MM.1S (cell line): ENCODE data around the gene FGF4.

Source experiments
- DNase-seq: peaks from one replicate; pipeline ENCODE4 v3.0.0-alpha.2; 2015
- H2AFZ ChIP-seq: fragments of 300-600 bp; sonication (generic); 2 replicates; pipeline ENCODE4 v1.6.0; 2016; ENCODE audit warnings: antibody characterized with exemption, low read length
- H3F3A ChIP-seq: fragments of 300-600 bp; sonication (generic); 2 replicates; pipeline ENCODE4 v1.6.1; 2016; ENCODE audit warnings: mild to moderate bottlenecking, antibody characterized with exemption, low read length, moderate library complexity, mixed read lengths; ENCODE audit not compliant: insufficient read depth
- H3K27ac ChIP-seq: fragments of 300-600 bp; sonication (generic); 2 replicates; pipeline ENCODE4 v1.5.1; 2016; ENCODE audit warnings: mild to moderate bottlenecking, low read length
- H3K27me3 ChIP-seq: fragments of 300-600 bp; sonication (generic); replicated peaks from 2 replicates; pipeline ENCODE4 v1.6.0; 2016; ENCODE audit warnings: low read length; ENCODE audit not compliant: insufficient read depth
- H3K36me3 ChIP-seq: fragments of 300-600 bp; sonication (generic); replicated peaks from 2 replicates; pipeline ENCODE4 v1.6.1; 2016; ENCODE audit warnings: mild to moderate bottlenecking, low read length, mixed read lengths; ENCODE audit not compliant: insufficient read depth
- H3K4me1 ChIP-seq: fragments of 300-600 bp; sonication (generic); 2 replicates; pipeline ENCODE4 v1.6.1; 2016; ENCODE audit warnings: low read length, mixed read lengths
- H3K4me2 ChIP-seq: fragments of 300-600 bp; sonication (generic); 2 replicates; pipeline ENCODE4 v1.6.0; 2016; ENCODE audit warnings: low read depth, low read length
- H3K4me3 ChIP-seq: fragments of 300-600 bp; sonication (generic); 2 replicates; pipeline ENCODE4 v1.5.1; 2016; ENCODE audit warnings: low read length, mixed read lengths
- H3K79me2 ChIP-seq: fragments of 300-600 bp; sonication (generic); 2 replicates; pipeline ENCODE4 v1.6.1; 2016; ENCODE audit warnings: mixed run types, low read length, mixed read lengths
- H3K9ac ChIP-seq: fragments of 300-600 bp; sonication (generic); 2 replicates; pipeline ENCODE4 v1.6.1; 2016; ENCODE audit warnings: low read length, mixed read lengths
- H3K9me2 ChIP-seq: fragments of 300-600 bp; sonication (generic); replicated peaks from 2 replicates; pipeline ENCODE4 v1.6.1; 2016; ENCODE audit warnings: mild to moderate bottlenecking, low read length, mixed read lengths; ENCODE audit not compliant: insufficient read depth
- H3K9me3 ChIP-seq: fragments of 300-600 bp; sonication (generic); replicated peaks from 2 replicates; pipeline ENCODE4 v1.6.1; 2016; ENCODE audit warnings: mild to moderate bottlenecking, low read length, mixed read lengths; ENCODE audit not compliant: insufficient read depth
- H4K20me1 ChIP-seq: fragments of 300-600 bp; sonication (generic); 2 replicates; pipeline ENCODE4 v1.6.1; 2016; ENCODE audit warnings: mild to moderate bottlenecking, low read length, moderate library complexity, mixed read lengths; ENCODE audit not compliant: insufficient read depth
- CTCF ChIP-seq: fragments of 300-600 bp; sonication (generic); IDR thresholded peaks from 2 replicates; pipeline ENCODE4 v1.5.1; 2016; ENCODE audit warnings: antibody characterized with exemption, low read length, mixed read lengths
- EZH2 ChIP-seq: fragments of 300-600 bp; sonication (generic); optimal IDR thresholded peaks from 2 replicates; pipeline ENCODE3; 2017; ENCODE audit warnings: low read depth, mild to moderate bottlenecking, antibody characterized with exemption, low read length, mixed read lengths
- EZH2phosphoT487 ChIP-seq: fragments of 300-600 bp; sonication (generic); IDR thresholded peaks from 2 replicates; pipeline ENCODE4 v1.6.1; 2018; ENCODE audit warnings: antibody characterized with exemption, low read length

Gene FGF4

DNA sequence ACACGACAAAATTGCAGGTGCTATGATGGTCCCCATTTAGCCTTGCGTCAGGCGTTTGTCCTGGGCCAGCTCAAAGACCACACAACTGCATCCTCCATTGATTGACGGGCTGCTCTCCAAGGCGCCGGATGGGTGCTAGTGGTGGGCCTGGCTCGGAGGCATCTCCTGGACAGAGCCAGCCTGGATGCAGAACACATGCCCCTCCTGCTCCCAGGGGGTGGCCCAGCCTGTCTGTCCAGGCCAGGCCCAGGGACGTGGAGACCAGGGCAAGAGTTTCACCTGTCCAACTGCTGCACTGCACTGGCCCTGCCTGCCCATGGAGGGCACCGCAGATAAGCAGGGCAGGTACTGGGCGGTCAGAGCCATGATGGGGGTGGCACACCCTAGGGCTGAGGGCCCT, 47.9 kb downstream of the FGF4 start:
- H3K27me3 ChIP-seq, result peaks cover 99% of the 10 kb centered on the region
- no peak overlapping the region for H3K27ac ChIP-seq
- no peak for TF ChIP-seq EZH2
- no peak for TF ChIP-seq CTCF
- no peak for TF ChIP-seq EZH2phosphoT487
- H3K4me2 ChIP-seq, result no peak overlapping the region
- no peaks in the 10 kb centered on the region for H3K79me2 ChIP-seq
- H4K20me1 ChIP-seq, result no peaks in the 10 kb centered on the region
- no peak overlapping the region for H3K9ac ChIP-seq
- no peaks in the 10 kb centered on the region for H3K36me3 ChIP-seq
- no peaks in the 10 kb centered on the region for H3K4me1 ChIP-seq
- DNase-seq, result no peak
- no peaks in the 10 kb centered on the region for H3K9me3 ChIP-seq
- H2AFZ ChIP-seq, result no peak overlapping the region
- no peaks in the 10 kb centered on the region for H3K9me2 ChIP-seq
- H3K4me3 ChIP-seq, result no peak overlapping the region
- H3F3A ChIP-seq, result no peaks in the 10 kb centered on the region

DNA sequence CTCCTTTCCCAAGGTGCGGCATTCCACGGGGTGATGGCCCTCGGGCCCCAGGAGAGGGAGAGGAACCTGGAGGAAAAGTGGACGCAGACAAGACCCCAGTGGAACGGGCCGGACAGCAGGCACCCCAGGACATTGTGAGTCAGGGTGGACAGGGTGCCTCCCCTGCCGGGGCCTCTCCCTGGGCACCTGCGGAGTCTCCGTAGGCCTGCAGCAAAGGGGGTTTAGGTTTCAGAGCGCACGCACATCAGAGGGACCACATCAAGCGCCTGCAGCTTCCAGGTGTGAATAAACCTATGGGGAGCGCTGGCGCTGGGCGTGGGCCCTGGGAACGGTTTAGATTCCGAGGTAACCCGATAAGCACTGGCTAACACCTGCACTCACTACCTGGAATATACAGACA, 48.7 kb downstream of the FGF4 start:
- no peaks in the 10 kb centered on the region for H3K79me2 ChIP-seq
- H3K4me3 ChIP-seq, result no peak overlapping the region
- no peak overlapping the region for H3K9ac ChIP-seq

GRCh38 chr11:69726019-69726418, 49.1 kb downstream of the FGF4 start:
- Histone ChIP-seq H3K27ac (no peak overlapping the region), H3K4me3 (no peak overlapping the region), H3K79me2 (no peaks in the 10 kb centered on the region), H3K9me2 (no peaks in the 10 kb centered on the region), H3K36me3 (no peaks in the 10 kb centered on the region), H3K27me3 (peaks cover 99% of the 10 kb centered on the region), H3K4me2 (no peak overlapping the region), H4K20me1 (no peaks in the 10 kb centered on the region), H2AFZ (no peak overlapping the region), H3K4me1 (no peaks in the 10 kb centered on the region), H3K9me3 (no peaks in the 10 kb centered on the region), H3F3A (no peaks in the 10 kb centered on the region), H3K9ac (no peak overlapping the region)
- no peak for DNase-seq
- no peak for TF ChIP-seq EZH2phosphoT487
- TF ChIP-seq CTCF, result no peak
- no peak for TF ChIP-seq EZH2

More for the DNA sequence above, 48.7 kb downstream of the FGF4 start:
- H3K4me2 ChIP-seq, result no peak overlapping the region
- H3K36me3 ChIP-seq, result no peaks in the 10 kb centered on the region
- TF ChIP-seq EZH2, result no peak
- TF ChIP-seq CTCF, result no peak
- TF ChIP-seq EZH2phosphoT487, result no peak
- H3K4me1 ChIP-seq, result no peaks in the 10 kb centered on the region
- no peak for DNase-seq
- no peaks in the 10 kb centered on the region for H4K20me1 ChIP-seq
- H3K27me3 ChIP-seq, result peaks cover 99% of the 10 kb centered on the region
- no peak overlapping the region for H3K27ac ChIP-seq
- H3K9me2 ChIP-seq, result no peaks in the 10 kb centered on the region
- H3F3A ChIP-seq, result no peaks in the 10 kb centered on the region
- H3K9me3 ChIP-seq, result no peaks in the 10 kb centered on the region
- H2AFZ ChIP-seq, result no peak overlapping the region
